HG03457 (cell line): ENCODE data around the gene BEX5.
"Not testable (repeated sequence)": the region's sequence is repeated elsewhere in the genome, so short reads cannot be mapped to it uniquely, and the experiment has no call there.

Source experiments
- ATAC-seq: cut with Tn5 transposase; IDR thresholded peaks from one replicate; pipeline ENCODE4 v1.9.1; 2021; ENCODE audit warnings: moderate number of reproducible peaks; ENCODE audit not compliant: unreplicated experiment

Gene BEX5

GRCh38 chrX:102155806-102156179 lies at the start of gene BEX5:
TSS of gene BEX5 (minus strand) at chrX:102155977. CDS start at chrX:102154265, 1,712 bp downstream.
- no peak for ATAC-seq

GRCh38 chrX:102185967-102186720 lies 30.4 kb upstream of the BEX5 start:
- ATAC-seq = no peak

- no peak for ATAC-seq
These were observed 624 bp downstream of the BEX5 start for GRCh38 chrX:102154900-102155805.

GRCh38 chrX:102154218-102154860 lies 1.4 kb downstream of the BEX5 start:
- no peak for ATAC-seq

- not testable (repeated sequence) for ATAC-seq
These were observed 13.5 kb downstream of the BEX5 start, which contains the start of gene TCEAL6 for GRCh38 chrX:102142274-102142673. TSS of gene TCEAL6 (minus strand) at chrX:102142481.

- ATAC-seq = not testable (repeated sequence)
These were observed 14.1 kb downstream of the BEX5 start for GRCh38 chrX:102141631-102142030.

GRCh38 chrX:102140876-102141275 lies 14.9 kb downstream of the BEX5 start:
- not testable (repeated sequence) for ATAC-seq

- ATAC-seq = no peak
These were observed 17.7 kb downstream of the BEX5 start for GRCh38 chrX:102138064-102138463.

GRCh38 chrX:102129473-102129872 lies 26.3 kb downstream of the BEX5 start:
- ATAC-seq = no peak

- no peak for ATAC-seq
These were observed 28.9 kb downstream of the BEX5 start for GRCh38 chrX:102126863-102127262.

- not testable (repeated sequence) for ATAC-seq
These were observed 29.5 kb downstream of the BEX5 start for GRCh38 chrX:102126080-102126818.

GRCh38 chrX:102125436-102125835 lies 30.3 kb downstream of the BEX5 start, which contains the start of gene TCEAL2:
TSS of gene TCEAL2 (plus strand) at chrX:102125679. CDS start at chrX:102126831, 1,152 bp downstream.
- not testable (repeated sequence) for ATAC-seq

GRCh38 chrX:102125014-102125413 lies 30.8 kb downstream of the BEX5 start:
- ATAC-seq = not testable (repeated sequence)

- ATAC-seq = no peak
These were observed 40.0 kb downstream of the BEX5 start for GRCh38 chrX:102115748-102116147.

GRCh38 chrX:102113367-102113766 lies 42.4 kb downstream of the BEX5 start:
- no peak for ATAC-seq
